Pancreas (tissue), 10 donors: ENCODE measurements around the gene TCF7L2. TPM values are rescaled to one million over a fixed set of nuclear protein-coding genes. Genes with fewer than 3 reads are reported as not detected.

Source experiments
- ATAC-seq, 4 donors: fragments of 200-7000 bp; cut with Tn5 transposase; one replicate each; pipeline versions ENCODE4 v1.8.0 to v1.9.1; 2020; ENCODE audit warnings: mild to moderate bottlenecking in 4 of 4, moderate library complexity in 4 of 4
- DNase-seq, 6 donors: peaks; one replicate each; pipeline ENCODE4 v3.0.0-alpha.2; 2020
- FAIRE-seq: peaks from 2 replicates; lab custom pipeline; 2012; peaks lifted over from hg19 to GRCh38; lab: Jason Lieb, UNC
- H3K27ac ChIP-seq, 4 donors: fragments of 200-600 bp; sonication (generic); 1 replicate in 3 of 4; 2 replicates in 1 of 4; pipeline versions ENCODE4 v1.5.0 to v1.8.0; 2020
- H3K27me3 ChIP-seq, 4 donors: fragments of 200-600 bp; one replicate each; pipeline ENCODE4 v1.8.0; 2021
- H3K36me3 ChIP-seq, 3 donors: fragments of 200-600 bp; sonication (generic) in 1 of 3; one replicate each; pipeline versions ENCODE4 v1.5.0 to v1.8.0; 2020 to 2021
- H3K4me1 ChIP-seq, 3 donors: fragments of 200-600 bp; one replicate each; pipeline ENCODE4 v1.8.0; 2021
- H3K4me3 ChIP-seq, 4 donors: fragments of 200-600 bp; sonication (generic) in 2 of 4; one replicate each; pipeline versions ENCODE4 v1.5.0 to v1.8.0; 2020 to 2021
- H3K9me3 ChIP-seq, 4 donors: fragments of 200-600 bp; one replicate each; pipeline ENCODE4 v1.8.0; 2021
- WGBS, 2 donors: extraction: QIAGEN DNeasy Blood & Tissue Kit; methylation state at CpG; one replicate each; pipeline ENCODE4 v1.1.7; 2013; 5-methylcytosine and 5-hydroxymethylcytosine counted together
- intact Hi-C, 3 donors: fragments of 100-400 bp; cut with DNase I; formaldehyde crosslinking; loops; one replicate each; pipeline versions ENCODE4 v1.11.1 to v1.14.2; 2022
- polyA plus RNA-seq, 2 donors: library from polyadenylated mRNA; stranded (reverse); fragments of 200-250 nt; gene quantifications; one replicate each; pipeline ENCODE4 v1.2.3, GENCODE V29; 2013
- total RNA-seq, 6 donors: library from RNA; stranded (reverse); fragmentation: NEBNext Ultra II Directional in 4 of 6; extraction: Animal tissue kit (Norgen Biotek cat#: 25700) in 4 of 6; gene quantifications; one replicate each; pipeline versions ENCODE4 v1.2.1 to v1.2.4, GENCODE V29; 2021 to 2023
- TF ChIP-seq, protein P1 (sequence below), 4 donors: fragments of 200-600 bp; sonication (generic) in 3 of 4; IDR thresholded peaks; one replicate each; pipeline versions ENCODE4 v1.5.0 to v1.8.0; 2021; ENCODE audit warnings: antibody characterized with exemption in 4 of 4
- donor health status: healthy with polysubstance abuse.
- donor health status: DM: no; HTN: no; CAD: no; lungs with moderate emphysema.
- donor health status: DM: no; HTN: no; CAD: no.
- donor health status: control.
- donor health status: control.
- donor health status: Bipolar disorder and iron deficiency.
- donor health status: DM: yes; HTN: yes; CAD: no.
- donor health status: DM: no; HTN: no; CAD: no.
- donor health status: DM: no; HTN: no; CAD: no.
- donor health status: DM: yes; HTN: yes; CAD: no.

TCF7L2 gene
- total and polyA plus RNA-seq, 8 donors: 7.9 to 22.3 (median 11.6) TPM

DNA sequence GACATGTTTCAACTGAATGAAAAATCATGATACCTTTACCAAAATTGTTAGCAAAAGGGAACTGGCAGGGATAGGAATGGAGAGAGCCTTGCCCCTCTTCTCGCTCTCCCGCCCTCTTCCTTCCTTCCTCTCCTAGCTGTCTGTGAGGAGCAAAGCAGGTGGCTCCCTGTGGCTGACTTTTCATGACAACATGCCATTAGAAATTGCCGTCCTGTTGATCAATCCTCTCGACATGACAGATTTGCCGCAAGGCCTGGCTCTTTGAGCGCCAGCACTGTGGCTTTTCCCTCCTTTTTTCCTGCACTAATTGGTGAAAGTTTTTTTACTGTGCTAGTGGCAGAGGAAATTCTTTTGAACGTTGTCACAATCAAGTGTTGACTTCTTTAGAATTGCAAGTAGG, 171.1 kb downstream of the TCF7L2 start:
- H3K27me3 ChIP-seq: no peaks in the 10 kb centered on the region
- TF ChIP-seq, protein P1, sequence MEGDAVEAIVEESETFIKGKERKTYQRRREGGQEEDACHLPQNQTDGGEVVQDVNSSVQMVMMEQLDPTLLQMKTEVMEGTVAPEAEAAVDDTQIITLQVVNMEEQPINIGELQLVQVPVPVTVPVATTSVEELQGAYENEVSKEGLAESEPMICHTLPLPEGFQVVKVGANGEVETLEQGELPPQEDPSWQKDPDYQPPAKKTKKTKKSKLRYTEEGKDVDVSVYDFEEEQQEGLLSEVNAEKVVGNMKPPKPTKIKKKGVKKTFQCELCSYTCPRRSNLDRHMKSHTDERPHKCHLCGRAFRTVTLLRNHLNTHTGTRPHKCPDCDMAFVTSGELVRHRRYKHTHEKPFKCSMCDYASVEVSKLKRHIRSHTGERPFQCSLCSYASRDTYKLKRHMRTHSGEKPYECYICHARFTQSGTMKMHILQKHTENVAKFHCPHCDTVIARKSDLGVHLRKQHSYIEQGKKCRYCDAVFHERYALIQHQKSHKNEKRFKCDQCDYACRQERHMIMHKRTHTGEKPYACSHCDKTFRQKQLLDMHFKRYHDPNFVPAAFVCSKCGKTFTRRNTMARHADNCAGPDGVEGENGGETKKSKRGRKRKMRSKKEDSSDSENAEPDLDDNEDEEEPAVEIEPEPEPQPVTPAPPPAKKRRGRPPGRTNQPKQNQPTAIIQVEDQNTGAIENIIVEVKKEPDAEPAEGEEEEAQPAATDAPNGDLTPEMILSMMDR (IDR thresholded peaks at IDR 0.05): no peak
- intact Hi-C loops: loop anchor here in 1 of 3 donors (10.0 kb wide), 1 partner anchor 166 kb away; the partner anchor contains the start of gene TCF7L2
- DNase-seq (no peak), FAIRE-seq (no peak), ATAC-seq (no peak)
- peaks cover 5 to 8% (median 6%) of the 10 kb centered on the region in 3 donors for H3K4me1 ChIP-seq
- H3K9me3 ChIP-seq: no peaks in the 10 kb centered on the region
- WGBS, 2 donors: 87 to 89% methylated on average over 7 of the region's 7 CpGs
- H3K36me3 ChIP-seq: no peaks in the 10 kb centered on the region
- H3K27ac ChIP-seq: no peak overlapping the region
- H3K4me3 ChIP-seq: no peak overlapping the region

DNA sequence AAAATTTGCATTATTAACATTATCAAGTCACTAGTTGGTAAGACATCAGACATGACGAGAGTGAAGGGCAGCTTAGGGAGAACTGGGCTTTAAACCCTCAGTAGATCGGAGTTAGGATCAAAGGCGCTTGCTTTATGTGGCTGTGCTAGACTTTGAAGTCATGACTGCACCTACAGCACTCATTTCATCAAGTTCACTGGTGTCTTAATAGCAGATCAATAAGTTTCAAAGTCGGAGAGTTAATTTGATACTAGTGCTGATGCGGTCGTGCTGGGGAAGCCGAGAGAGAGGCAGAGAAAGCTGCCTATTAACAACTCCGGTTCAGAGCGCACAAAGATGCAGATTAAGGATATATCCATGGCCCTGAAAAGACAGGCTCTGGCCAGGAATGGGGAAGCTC, 172.9 kb downstream of the TCF7L2 start:
- no peaks in the 10 kb centered on the region for H3K9me3 ChIP-seq
- intact Hi-C loops: loop anchor here in 1 of 3 donors (10.0 kb wide), 1 partner anchor 168 kb away; the partner anchor contains the start of gene TCF7L2
- H3K27ac ChIP-seq: no peak overlapping the region
- TF ChIP-seq, protein P1 (IDR thresholded peaks at IDR 0.05): no peak
- no peaks in the 10 kb centered on the region for H3K36me3 ChIP-seq
- H3K4me1 ChIP-seq: peaks cover 3 to 9% (median 4%) of the 10 kb centered on the region in 3 donors
- no peak overlapping the region for H3K4me3 ChIP-seq
- WGBS, 2 donors: 70 to 74% methylated on average over 9 of the region's 9 CpGs
- FAIRE-seq: no peak
- no peak for DNase-seq
- H3K27me3 ChIP-seq: no peaks in the 10 kb centered on the region
- no peak for ATAC-seq

DNA sequence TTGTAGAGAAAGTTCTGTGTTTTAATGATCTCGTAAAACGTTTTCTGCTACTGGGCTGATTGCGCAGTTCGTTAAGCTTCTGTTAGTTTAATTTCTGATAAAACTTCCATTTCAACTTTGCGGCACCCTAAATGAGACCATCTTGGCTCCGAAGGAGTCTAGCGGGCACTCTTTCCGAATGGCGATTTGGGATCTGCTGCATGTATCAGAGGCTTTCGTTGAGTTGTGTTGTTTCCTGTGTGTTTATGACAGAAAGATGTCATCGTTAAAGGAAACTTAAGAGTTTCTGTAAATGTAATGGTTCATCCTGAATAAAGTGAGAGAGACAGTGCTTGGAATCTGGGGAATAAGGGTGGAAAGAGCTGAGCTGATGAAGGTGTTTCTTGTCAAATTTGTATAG, 174.7 kb downstream of the TCF7L2 start:
- Histone ChIP-seq H3K27me3 (no peaks in the 10 kb centered on the region), H3K36me3 (no peaks in the 10 kb centered on the region), H3K27ac (no peak overlapping the region), H3K4me1 (peaks cover 3 to 9% (median 4%) of the 10 kb centered on the region in 3 donors), H3K4me3 (no peak overlapping the region), H3K9me3 (no peaks in the 10 kb centered on the region)
- WGBS, 2 donors: 94 to 96% methylated on average over 11 of the region's 11 CpGs
- no peak for ATAC-seq
- intact Hi-C loops: loop anchor here in 1 of 3 donors (10.0 kb wide), 1 partner anchor 170 kb away; the partner anchor contains the start of gene TCF7L2
- no peak for DNase-seq
- TF ChIP-seq, protein P1 (IDR thresholded peaks at IDR 0.05): no peak
- FAIRE-seq: no peak

DNA sequence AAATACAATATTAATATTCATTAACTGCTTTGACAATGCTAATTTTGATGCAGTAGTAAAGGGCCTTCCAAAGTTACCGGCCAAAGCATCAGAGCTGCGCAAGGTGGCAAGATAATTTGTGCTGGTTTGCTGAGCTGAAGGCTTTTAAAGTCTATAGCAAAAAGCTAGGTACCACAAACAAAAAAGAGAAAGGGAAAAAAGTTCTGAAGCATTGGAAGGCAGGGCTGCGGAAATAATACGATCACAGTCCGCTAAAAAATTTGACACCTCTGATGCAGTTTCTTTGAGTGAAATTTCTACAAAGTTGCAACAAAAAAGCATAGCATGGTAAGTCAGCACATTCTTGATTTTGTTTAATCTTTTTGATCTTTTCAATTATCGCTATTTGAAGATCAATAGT, 175.6 kb downstream of the TCF7L2 start:
- Histone ChIP-seq H3K9me3 (no peaks in the 10 kb centered on the region), H3K27ac (no peak overlapping the region), H3K4me1 (peaks cover 3 to 9% (median 4%) of the 10 kb centered on the region in 3 donors), H3K4me3 (no peak overlapping the region), H3K36me3 (no peaks in the 10 kb centered on the region), H3K27me3 (no peaks in the 10 kb centered on the region)
- DNase-seq: no peak
- ATAC-seq: no peak
- intact Hi-C loops: loop anchor here in 1 of 3 donors (10.0 kb wide), 1 partner anchor 171 kb away; the partner anchor contains the start of gene TCF7L2
- TF ChIP-seq, protein P1 (IDR thresholded peaks at IDR 0.05): no peak
- 98% methylated on average over 6 of the region's 6 CpGs for WGBS, 2 donors
- no peak for FAIRE-seq
